ENCODE data around the gene RASSF5. TPM values are rescaled to one million over a fixed set of nuclear protein-coding genes. Genes with fewer than 3 reads are reported as not detected.

The RASSF5 gene
- total and polyA plus RNA-seq, 9 of the 15 experiments (the other 6 are each of a cell fraction or from before 2014, with no cell fraction given), result 6.1 to 41.0 (median 25.2) TPM

- no peak overlapping the region for H3K9ac ChIP-seq (ENCODE audit: insufficient read depth in 1 of 2, low read depth in 2 of 2, low read length in 2 of 2)
- peaks cover 17 to 26% of the 10 kb centered on the region in 2 experiments for H3K4me1 ChIP-seq (replicated peaks in 1 of 2; ENCODE audit: control insufficient read depth in 2 of 2, insufficient read depth in 2 of 2, low read length in 2 of 2)
- no peak for TF ChIP-seq ELF1 (tag; IDR thresholded peaks at IDR 0.05)
- no peak for DNase-seq (ENCODE audit: extremely low read depth in 1 of 4, low spot score in 3 of 4)
- intact Hi-C loops (cut with micrococcal nuclease), result loop anchor here (10.0 kb wide), 3 partner anchors 237 to 477 kb away; partner anchors contain the start of gene FCAMR
- no peak overlapping the region for H3K27ac ChIP-seq (ENCODE audit: extremely low read depth, low read depth, low read length)
- no TSS peak for BruUV-seq (replicated peaks)
- H3K9me3 ChIP-seq (replicated peaks; ENCODE audit: control insufficient read depth, insufficient read depth, low read depth, low read length), result no peaks in the 10 kb centered on the region
- ChIA-PET CTCF (ENCODE audit: low intra/inter-chr PET ratio) (no interaction called here), POLR2A (interaction anchor here (0.7 to 2.7 kb wide), 3 partner anchors 9 to 463 kb away, joined by 3 to 6 read pairs (median 5); partner anchors contain the start of gene RASSF5)
- FAIRE-seq, result no peak
- H3K36me3 ChIP-seq (ENCODE audit: control insufficient read depth, insufficient read depth, low read length), result no peaks in the 10 kb centered on the region
- in situ Hi-C loops (cut with MboI), result no loop called here
- H3K27me3 ChIP-seq (ENCODE audit: control insufficient read depth in 2 of 2, insufficient read depth in 2 of 2, low read length in 2 of 2), result no peaks in the 10 kb centered on the region
- no peak overlapping the region for H3K4me2 ChIP-seq (ENCODE audit: insufficient read depth, low read length)
- H2AFZ ChIP-seq (ENCODE audit: low read depth, low read length), result no peak overlapping the region
- H3K79me2 ChIP-seq (ENCODE audit: control insufficient read depth, insufficient read depth, low read length), result no peaks in the 10 kb centered on the region
- 21% methylated on average over 4 of the region's 4 CpGs for WGBS (ENCODE audit: insufficient coverage, low coverage, missing lambda C conversion rate)
- H3K9me1 ChIP-seq (ENCODE audit: control insufficient read depth, insufficient read depth, low read length), result no peaks in the 10 kb centered on the region
- no peaks in the 10 kb centered on the region for H4K20me1 ChIP-seq (replicated peaks; ENCODE audit: control insufficient read depth, insufficient read depth, low read length)
- H3K4me3 ChIP-seq, result no peak overlapping the region
- no peak for ATAC-seq
Measured at GRCh38 chr1:206497363-206497762, 10.0 kb upstream of the RASSF5 start.

DNA sequence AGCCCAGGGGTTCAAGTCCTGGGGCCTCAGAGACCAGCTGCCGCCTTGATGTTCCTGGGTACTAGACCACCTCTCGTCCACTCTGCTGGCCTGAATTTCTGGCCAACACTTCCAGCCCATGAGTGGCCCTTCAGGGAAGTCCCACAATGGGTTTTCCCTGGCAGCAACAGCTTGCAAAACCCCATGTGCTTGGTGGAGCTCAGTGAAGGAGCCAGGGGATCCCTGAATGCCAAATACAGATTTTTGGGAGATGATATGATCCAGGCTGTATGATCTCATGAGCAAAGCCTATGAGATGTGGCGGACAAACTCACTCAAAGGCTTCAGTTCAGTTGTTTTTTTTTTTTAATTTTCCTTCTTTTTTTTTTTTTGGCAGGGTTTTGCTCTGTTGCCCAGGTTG, 9.6 kb upstream of the RASSF5 start:
- peaks cover 17 to 30% of the 10 kb centered on the region in 2 experiments for H3K4me1 ChIP-seq (replicated peaks in 1 of 2; ENCODE audit: control insufficient read depth in 2 of 2, insufficient read depth in 2 of 2, low read length in 2 of 2)
- no peak overlapping the region for H3K27ac ChIP-seq (ENCODE audit: extremely low read depth, low read depth, low read length)
- CTCF ChIA-PET (ENCODE audit: low intra/inter-chr PET ratio), result no interaction called here
- FAIRE-seq (no peak), DNase-seq (ENCODE audit: extremely low read depth in 1 of 4, low spot score in 3 of 4) (no peak), ATAC-seq (no peak)
- no peaks in the 10 kb centered on the region for H3K79me2 ChIP-seq (ENCODE audit: control insufficient read depth, insufficient read depth, low read length)
- no peak overlapping the region for H3K9ac ChIP-seq (ENCODE audit: insufficient read depth in 1 of 2, low read depth in 2 of 2, low read length in 2 of 2)
- no peak overlapping the region for H2AFZ ChIP-seq (ENCODE audit: low read depth, low read length)
- no peaks in the 10 kb centered on the region for H4K20me1 ChIP-seq (replicated peaks; ENCODE audit: control insufficient read depth, insufficient read depth, low read length)
- intact Hi-C loops (cut with micrococcal nuclease), result loop anchor here (10.0 kb wide), 3 partner anchors 237 to 477 kb away; partner anchors contain the start of gene FCAMR
- H3K9me3 ChIP-seq (replicated peaks; ENCODE audit: control insufficient read depth, insufficient read depth, low read depth, low read length), result no peaks in the 10 kb centered on the region
- H3K4me3 ChIP-seq, result no peak overlapping the region
- no peaks in the 10 kb centered on the region for H3K36me3 ChIP-seq (ENCODE audit: control insufficient read depth, insufficient read depth, low read length)
- no peaks in the 10 kb centered on the region for H3K27me3 ChIP-seq (ENCODE audit: control insufficient read depth in 2 of 2, insufficient read depth in 2 of 2, low read length in 2 of 2)
- 77% methylated on average over 3 of the region's 3 CpGs for WGBS (ENCODE audit: insufficient coverage, low coverage, missing lambda C conversion rate)
- no peaks in the 10 kb centered on the region for H3K9me1 ChIP-seq (ENCODE audit: control insufficient read depth, insufficient read depth, low read length)
- BruUV-seq (replicated peaks), result no TSS peak
- POLR2A ChIA-PET, result interaction anchor here (0.7 to 2.7 kb wide), 3 partner anchors 9 to 464 kb away, joined by 3 to 6 read pairs (median 5); partner anchors contain the start of gene RASSF5
- no peak overlapping the region for H3K4me2 ChIP-seq (ENCODE audit: insufficient read depth, low read length)
- in situ Hi-C loops (cut with MboI), result no loop called here
- TF ChIP-seq ZNF696 (CRISPR knock-in tag; conservative IDR thresholded peaks at IDR 0.05), result no peak
- TF ChIP-seq RBM15 (IDR thresholded peaks at IDR 0.05; ENCODE audit: insufficient read depth, low read length), result no peak
- TF ChIP-seq MYC (IDR thresholded peaks at IDR 0.05; ENCODE audit: low read depth, low read length), result no peak
- no peak for TF ChIP-seq MYC (CRISPR knock-in tag; IDR thresholded peaks at IDR 0.05; ENCODE audit: borderline replicate concordance, low read depth)
- no peak for TF ChIP-seq STAG1 (CRISPR knock-in tag; IDR thresholded peaks at IDR 0.05; ENCODE audit: borderline replicate concordance)
- TF ChIP-seq NR4A1 (CRISPR knock-in tag; IDR thresholded peaks at IDR 0.05), result no peak
- no peak for TF ChIP-seq NR4A1 (tag; IDR thresholded peaks at IDR 0.05)
- TF ChIP-seq HLTF (IDR thresholded peaks at IDR 0.05), result no peak
- TF ChIP-seq POLR2B (IDR thresholded peaks at IDR 0.05; ENCODE audit: low read depth, partially characterized antibody), result no peak
- TF ChIP-seq, protein P1, sequence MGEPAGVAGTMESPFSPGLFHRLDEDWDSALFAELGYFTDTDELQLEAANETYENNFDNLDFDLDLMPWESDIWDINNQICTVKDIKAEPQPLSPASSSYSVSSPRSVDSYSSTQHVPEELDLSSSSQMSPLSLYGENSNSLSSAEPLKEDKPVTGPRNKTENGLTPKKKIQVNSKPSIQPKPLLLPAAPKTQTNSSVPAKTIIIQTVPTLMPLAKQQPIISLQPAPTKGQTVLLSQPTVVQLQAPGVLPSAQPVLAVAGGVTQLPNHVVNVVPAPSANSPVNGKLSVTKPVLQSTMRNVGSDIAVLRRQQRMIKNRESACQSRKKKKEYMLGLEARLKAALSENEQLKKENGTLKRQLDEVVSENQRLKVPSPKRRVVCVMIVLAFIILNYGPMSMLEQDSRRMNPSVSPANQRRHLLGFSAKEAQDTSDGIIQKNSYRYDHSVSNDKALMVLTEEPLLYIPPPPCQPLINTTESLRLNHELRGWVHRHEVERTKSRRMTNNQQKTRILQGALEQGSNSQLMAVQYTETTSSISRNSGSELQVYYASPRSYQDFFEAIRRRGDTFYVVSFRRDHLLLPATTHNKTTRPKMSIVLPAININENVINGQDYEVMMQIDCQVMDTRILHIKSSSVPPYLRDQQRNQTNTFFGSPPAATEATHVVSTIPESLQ (CRISPR knock-in tag; IDR thresholded peaks at IDR 0.05), result no peak
- TF ChIP-seq ZBTB5 (IDR thresholded peaks at IDR 0.05), result no peak
- no peak for TF ChIP-seq CC2D1A (IDR thresholded peaks at IDR 0.05)

All from K562 (cell line).